ENCODE data around the gene PREX1.

DNA sequence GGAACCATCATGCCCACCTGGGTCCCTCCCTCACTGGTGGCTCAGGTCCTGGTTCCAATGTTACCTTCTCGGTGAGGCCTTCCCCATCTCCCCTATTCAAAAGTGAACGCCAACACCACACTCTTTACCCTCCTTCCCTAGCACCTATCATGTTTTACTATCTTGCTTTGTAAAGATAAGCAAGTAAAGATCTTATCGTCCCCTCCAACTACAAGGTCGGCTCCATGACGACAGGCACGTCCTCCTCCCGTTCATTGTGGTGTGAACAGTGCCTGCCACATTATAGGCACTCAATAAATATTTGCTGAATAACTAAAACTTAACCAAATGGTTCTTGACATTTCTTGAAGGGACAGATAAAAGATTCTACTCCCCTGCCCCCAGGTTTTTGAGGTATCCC, 147.1 kb downstream of the PREX1 start:
- TF ChIP-seq, protein P1, sequence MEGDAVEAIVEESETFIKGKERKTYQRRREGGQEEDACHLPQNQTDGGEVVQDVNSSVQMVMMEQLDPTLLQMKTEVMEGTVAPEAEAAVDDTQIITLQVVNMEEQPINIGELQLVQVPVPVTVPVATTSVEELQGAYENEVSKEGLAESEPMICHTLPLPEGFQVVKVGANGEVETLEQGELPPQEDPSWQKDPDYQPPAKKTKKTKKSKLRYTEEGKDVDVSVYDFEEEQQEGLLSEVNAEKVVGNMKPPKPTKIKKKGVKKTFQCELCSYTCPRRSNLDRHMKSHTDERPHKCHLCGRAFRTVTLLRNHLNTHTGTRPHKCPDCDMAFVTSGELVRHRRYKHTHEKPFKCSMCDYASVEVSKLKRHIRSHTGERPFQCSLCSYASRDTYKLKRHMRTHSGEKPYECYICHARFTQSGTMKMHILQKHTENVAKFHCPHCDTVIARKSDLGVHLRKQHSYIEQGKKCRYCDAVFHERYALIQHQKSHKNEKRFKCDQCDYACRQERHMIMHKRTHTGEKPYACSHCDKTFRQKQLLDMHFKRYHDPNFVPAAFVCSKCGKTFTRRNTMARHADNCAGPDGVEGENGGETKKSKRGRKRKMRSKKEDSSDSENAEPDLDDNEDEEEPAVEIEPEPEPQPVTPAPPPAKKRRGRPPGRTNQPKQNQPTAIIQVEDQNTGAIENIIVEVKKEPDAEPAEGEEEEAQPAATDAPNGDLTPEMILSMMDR (conservative IDR thresholded peaks at IDR 0.05 in 1 of 2, IDR thresholded peaks at IDR 0.05 in 1 of 2; ENCODE audit: low read depth in 1 of 2, low read length in 2 of 2), result no peak
- TF ChIP-seq EZH2 (IDR thresholded peaks at IDR 0.05; ENCODE audit: low read length, missing control alignments), result no peak

Measured in fibroblast of lung (primary cell).